ENCODE measurements around the gene TMEM87B. TPM values are rescaled to one million over a fixed set of nuclear protein-coding genes. Genes with fewer than 3 reads are reported as not detected.

Gene TMEM87B
- total and polyA plus RNA-seq, 7 donors = 10.2 to 36.7 (median 19.7) TPM

DNA sequence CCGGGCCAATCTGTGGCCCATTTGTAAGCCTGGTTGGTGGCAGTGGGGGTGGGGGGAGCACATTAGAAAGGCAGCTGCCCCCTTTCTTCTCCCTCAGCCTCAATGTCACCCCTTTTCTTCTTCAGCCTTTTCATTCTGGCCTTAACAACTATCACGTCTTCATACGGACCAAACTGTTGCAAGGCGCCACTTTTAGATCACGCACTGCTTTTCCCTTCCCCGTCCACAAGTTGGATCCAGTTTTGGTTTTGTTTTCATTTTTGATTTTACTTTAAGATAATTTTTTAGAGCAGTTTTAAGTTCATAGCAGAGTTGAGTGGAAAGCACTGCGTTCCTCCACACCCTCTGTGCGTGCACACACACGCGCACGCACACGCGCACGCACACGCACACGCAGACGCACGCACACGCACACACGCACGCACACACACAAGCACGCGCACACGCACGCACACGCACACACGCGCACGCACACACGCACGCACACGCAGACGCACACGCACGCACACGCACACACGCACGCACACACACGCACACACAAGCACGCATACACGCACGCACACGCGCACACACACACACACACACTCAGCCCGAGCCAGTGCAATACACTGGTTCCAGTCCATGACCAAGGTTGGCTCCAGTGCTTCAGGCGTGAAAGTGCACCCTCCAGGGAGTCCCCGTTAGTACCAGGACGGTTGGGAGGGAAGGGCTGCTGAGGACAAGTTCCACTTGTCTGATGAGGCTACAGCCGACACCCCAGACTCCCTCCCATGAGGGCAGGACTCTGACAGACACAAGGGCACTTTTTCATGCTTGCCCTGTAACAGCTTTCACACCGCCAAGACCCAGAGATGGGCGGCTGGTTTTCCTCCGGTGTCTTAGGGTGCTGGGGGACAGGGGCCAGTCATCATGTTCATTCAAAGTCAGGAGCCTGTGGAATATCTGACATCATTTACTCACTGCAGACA, 105.5 kb downstream of the TMEM87B start:
- H3K27ac ChIP-seq = no peak overlapping the region
- no peak for DNase-seq
- no peaks in the 10 kb centered on the region for H3K9me3 ChIP-seq
- H3K27me3 ChIP-seq = no peaks in the 10 kb centered on the region
- no peaks in the 10 kb centered on the region for H3K4me1 ChIP-seq
- 86 to 90% methylated on average over 51 to 52 of the region's 52 CpGs for WGBS, 2 donors
- H3K4me3 ChIP-seq = no peak overlapping the region
- H3K36me3 ChIP-seq = no peaks in the 10 kb centered on the region
- intact Hi-C loops (cut with DNase I) = no loop called here
- TF ChIP-seq POLR2A (IDR thresholded peaks at IDR 0.05) = no peak
- TF ChIP-seq, protein P1, sequence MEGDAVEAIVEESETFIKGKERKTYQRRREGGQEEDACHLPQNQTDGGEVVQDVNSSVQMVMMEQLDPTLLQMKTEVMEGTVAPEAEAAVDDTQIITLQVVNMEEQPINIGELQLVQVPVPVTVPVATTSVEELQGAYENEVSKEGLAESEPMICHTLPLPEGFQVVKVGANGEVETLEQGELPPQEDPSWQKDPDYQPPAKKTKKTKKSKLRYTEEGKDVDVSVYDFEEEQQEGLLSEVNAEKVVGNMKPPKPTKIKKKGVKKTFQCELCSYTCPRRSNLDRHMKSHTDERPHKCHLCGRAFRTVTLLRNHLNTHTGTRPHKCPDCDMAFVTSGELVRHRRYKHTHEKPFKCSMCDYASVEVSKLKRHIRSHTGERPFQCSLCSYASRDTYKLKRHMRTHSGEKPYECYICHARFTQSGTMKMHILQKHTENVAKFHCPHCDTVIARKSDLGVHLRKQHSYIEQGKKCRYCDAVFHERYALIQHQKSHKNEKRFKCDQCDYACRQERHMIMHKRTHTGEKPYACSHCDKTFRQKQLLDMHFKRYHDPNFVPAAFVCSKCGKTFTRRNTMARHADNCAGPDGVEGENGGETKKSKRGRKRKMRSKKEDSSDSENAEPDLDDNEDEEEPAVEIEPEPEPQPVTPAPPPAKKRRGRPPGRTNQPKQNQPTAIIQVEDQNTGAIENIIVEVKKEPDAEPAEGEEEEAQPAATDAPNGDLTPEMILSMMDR (IDR thresholded peaks at IDR 0.05) = no peak
- TF ChIP-seq POLR2AphosphoS5 (IDR thresholded peaks at IDR 0.05) = no peak
- TF ChIP-seq EP300 (IDR thresholded peaks at IDR 0.05) = no peak

DNA sequence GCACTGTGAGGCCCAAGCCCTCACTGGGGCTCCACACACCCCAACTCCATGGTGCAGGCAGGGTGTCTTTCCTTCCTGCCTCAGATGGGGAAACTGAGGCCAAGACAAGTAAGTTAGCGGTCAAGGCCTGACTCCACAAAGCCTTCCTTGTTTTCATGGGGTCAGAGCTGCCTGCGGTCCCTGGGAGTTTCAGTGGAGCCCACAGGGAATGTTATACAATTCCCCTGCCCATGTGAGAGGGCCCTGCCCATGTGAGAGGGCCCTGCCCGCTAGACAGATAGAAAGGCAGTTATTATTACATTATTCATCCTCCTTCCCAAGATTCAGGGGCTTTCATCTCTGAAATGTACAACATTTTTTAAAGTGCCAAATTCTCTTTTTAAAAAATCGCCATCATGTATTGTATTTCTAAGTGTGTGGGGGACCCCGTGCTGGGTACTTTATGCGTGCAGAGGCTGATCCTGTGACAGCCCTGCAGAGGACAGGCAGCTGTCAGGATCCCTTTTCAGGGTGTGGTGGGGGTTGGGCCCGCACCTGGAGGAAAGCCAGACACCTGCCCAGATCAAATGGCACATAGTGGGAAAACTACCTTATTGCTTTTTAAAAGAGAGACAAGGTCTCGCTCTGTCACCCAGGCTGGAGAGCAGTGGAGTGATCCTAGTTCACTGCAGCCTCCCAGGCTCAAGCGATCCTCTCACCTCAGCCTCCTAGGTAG, 106.5 kb downstream of the TMEM87B start:
- WGBS, 2 donors = 66 to 86% methylated on average over 9 of the region's 9 CpGs
- intact Hi-C loops (cut with DNase I) = no loop called here
- no peak for DNase-seq

DNA sequence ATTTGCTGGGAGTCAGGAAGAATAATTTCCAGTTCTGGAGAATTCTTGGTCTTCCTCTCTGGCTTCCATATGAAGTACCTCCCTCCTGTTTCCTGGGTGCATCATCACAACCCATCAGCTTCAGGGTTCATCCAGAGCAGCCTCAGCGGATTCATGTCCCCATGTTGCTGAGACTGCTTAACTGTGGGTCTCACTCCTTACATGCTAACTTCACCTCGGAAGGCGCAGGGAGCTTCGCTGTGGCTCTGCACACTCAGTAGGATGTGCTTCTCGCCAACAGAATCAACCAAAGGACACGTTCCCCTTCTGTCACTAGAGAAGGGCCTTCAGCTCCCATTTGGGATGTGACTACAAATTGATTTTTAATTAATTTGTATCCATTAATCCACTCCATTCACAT, 107.3 kb downstream of the TMEM87B start:
- H3K36me3 ChIP-seq = no peaks in the 10 kb centered on the region
- H3K4me1 ChIP-seq = no peaks in the 10 kb centered on the region
- no peak overlapping the region for H3K27ac ChIP-seq
- intact Hi-C loops (cut with DNase I) = no loop called here
- no peaks in the 10 kb centered on the region for H3K9me3 ChIP-seq
- TF ChIP-seq POLR2AphosphoS5 (IDR thresholded peaks at IDR 0.05) (no peak), EP300 (IDR thresholded peaks at IDR 0.05) (no peak), POLR2A (IDR thresholded peaks at IDR 0.05) (no peak)
- TF ChIP-seq, protein P1 (IDR thresholded peaks at IDR 0.05) = no peak
- H3K27me3 ChIP-seq = no peaks in the 10 kb centered on the region
- WGBS, 2 donors = 95% methylated on average over 6 of the region's 6 CpGs
- no peak overlapping the region for H3K4me3 ChIP-seq
- no peak for DNase-seq

More for the DNA sequence above, 106.5 kb downstream of the TMEM87B start:
- H3K27ac ChIP-seq = no peak overlapping the region
- H3K4me3 ChIP-seq = no peak overlapping the region
- TF ChIP-seq POLR2AphosphoS5 (IDR thresholded peaks at IDR 0.05) (no peak), EP300 (IDR thresholded peaks at IDR 0.05) (no peak), POLR2A (IDR thresholded peaks at IDR 0.05) (no peak)
- TF ChIP-seq, protein P1 (IDR thresholded peaks at IDR 0.05) = no peak
- no peaks in the 10 kb centered on the region for H3K4me1 ChIP-seq
- H3K27me3 ChIP-seq = no peaks in the 10 kb centered on the region
- no peaks in the 10 kb centered on the region for H3K9me3 ChIP-seq
- H3K36me3 ChIP-seq = no peaks in the 10 kb centered on the region

DNA sequence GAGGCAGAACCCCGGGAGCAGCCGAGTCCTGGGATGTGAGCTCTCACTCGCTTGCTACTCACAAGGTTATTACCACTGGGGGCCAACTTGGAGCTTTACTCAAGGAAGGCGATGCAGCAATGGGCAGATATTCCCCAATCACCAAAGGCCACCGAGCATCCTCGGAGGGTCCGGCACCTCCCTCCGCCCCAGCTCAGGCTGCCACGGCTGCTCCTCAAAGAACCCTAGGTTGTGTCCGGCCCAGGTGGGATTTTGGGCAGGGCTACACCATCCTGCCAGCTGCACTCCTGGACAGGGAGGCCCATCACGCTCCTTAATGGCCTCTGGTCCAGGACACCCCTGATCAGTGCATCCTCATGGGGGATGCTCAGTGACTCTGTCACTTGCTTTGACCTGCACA, 107.9 kb downstream of the TMEM87B start:
- H3K36me3 ChIP-seq = no peaks in the 10 kb centered on the region
- no peaks in the 10 kb centered on the region for H3K27me3 ChIP-seq
- intact Hi-C loops (cut with DNase I) = no loop called here
- WGBS, 2 donors = 95% methylated on average over 11 of the region's 11 CpGs
- no peak for DNase-seq
- no peak overlapping the region for H3K4me3 ChIP-seq
- TF ChIP-seq, protein P1 (IDR thresholded peaks at IDR 0.05) = no peak
- TF ChIP-seq POLR2A (IDR thresholded peaks at IDR 0.05) = no peak
- no peak for TF ChIP-seq EP300 (IDR thresholded peaks at IDR 0.05)
- no peak for TF ChIP-seq POLR2AphosphoS5 (IDR thresholded peaks at IDR 0.05)
- H3K27ac ChIP-seq = no peak overlapping the region
- H3K9me3 ChIP-seq = no peaks in the 10 kb centered on the region
- H3K4me1 ChIP-seq = no peaks in the 10 kb centered on the region
